Neuronal stem cell (in vitro differentiated cells): ENCODE data around the gene PTPRU.

Source experiments
- DNase-seq: peaks from one replicate; pipeline ENCODE4 v3.0.0-alpha.2; 2013; ENCODE audit warnings: low spot score
- H2AFZ ChIP-seq: one replicate; pipeline ENCODE4 v1.6.1; 2013; ENCODE audit warnings: mild to moderate bottlenecking, low read length, inconsistent platforms
- H2AK5ac ChIP-seq: 2 replicates; pipeline ENCODE4 v1.6.1; 2013; ENCODE audit warnings: low read depth, mild to moderate bottlenecking, inconsistent platforms, low read length, moderate library complexity, mixed read lengths
- H2BK120ac ChIP-seq: 2 replicates; pipeline ENCODE4 v1.6.1; 2013; ENCODE audit warnings: low read depth, mild to moderate bottlenecking, inconsistent platforms, low read length, moderate library complexity, mixed read lengths
- H2BK12ac ChIP-seq: one replicate; pipeline ENCODE4 v1.6.1; 2013; ENCODE audit warnings: low read length, inconsistent platforms
- H2BK15ac ChIP-seq: 2 replicates; pipeline ENCODE4 v1.6.1; 2013; ENCODE audit warnings: mild to moderate bottlenecking, low read length, inconsistent platforms, mixed read lengths
- H2BK5ac ChIP-seq: one replicate; pipeline ENCODE4 v1.6.1; 2013; ENCODE audit warnings: inconsistent platforms, mild to moderate bottlenecking, low read length, moderate library complexity
- H3K14ac ChIP-seq: one replicate; pipeline ENCODE4 v1.6.1; 2013; ENCODE audit warnings: low read length, inconsistent platforms
- H3K18ac ChIP-seq: 2 replicates; pipeline ENCODE4 v1.6.1; 2013; ENCODE audit warnings: low read length, inconsistent platforms
- H3K23ac ChIP-seq: 2 replicates; pipeline ENCODE4 v1.6.1; 2013; ENCODE audit warnings: low read depth, mild to moderate bottlenecking, mixed read lengths, low read length, inconsistent platforms; ENCODE audit not compliant: poor library complexity
- H3K27ac ChIP-seq: replicated peaks from 3 replicates; pipeline ENCODE4 v1.5.1; 2013; ENCODE audit warnings: low read length, inconsistent platforms
- H3K27me3 ChIP-seq, 3 experiments: 2 replicates each; pipeline ENCODE4 v1.6.1; 2013; ENCODE audit warnings: low read length in 3 of 3, mild to moderate bottlenecking in 2 of 3, inconsistent platforms in 1 of 3, low read depth in 1 of 3, mixed read lengths in 1 of 3, moderate library complexity in 1 of 3; ENCODE audit not compliant: control insufficient read depth in 3 of 3, insufficient read depth in 3 of 3
- H3K36me3 ChIP-seq, 2 donors: replicated peaks in 1 of 2; 2 replicates each; pipeline ENCODE4 v1.6.1; 2013; ENCODE audit warnings: low read length in 2 of 2; ENCODE audit not compliant: control insufficient read depth in 2 of 2, insufficient read depth in 2 of 2
- H3K4ac ChIP-seq: 2 replicates; pipeline ENCODE4 v1.6.1; 2013; ENCODE audit warnings: inconsistent platforms, mild to moderate bottlenecking, low read length, moderate library complexity
- H3K4me1 ChIP-seq, 2 donors: 1 replicate in 1 of 2; 2 replicates in 1 of 2; pipeline ENCODE4 v1.6.1; 2013; ENCODE audit warnings: low read length in 2 of 2, low read depth in 1 of 2; ENCODE audit not compliant: control insufficient read depth in 2 of 2, insufficient read depth in 1 of 2
- H3K4me2 ChIP-seq: one replicate; pipeline ENCODE4 v1.6.1; 2013; ENCODE audit warnings: mild to moderate bottlenecking, low read length, inconsistent platforms; ENCODE audit not compliant: insufficient read depth, poor library complexity, severe bottlenecking
- H3K4me3 ChIP-seq, 2 donors: 2 replicates each; pipeline ENCODE4 v1.5.1; 2013; ENCODE audit warnings: low read length in 2 of 2, mild to moderate bottlenecking in 2 of 2, inconsistent platforms in 1 of 2, moderate library complexity in 1 of 2
- H3K79me1 ChIP-seq: one replicate; pipeline ENCODE4 v1.6.1; 2013; ENCODE audit warnings: low read depth, mild to moderate bottlenecking, inconsistent platforms, low read length, moderate library complexity
- H3K9ac ChIP-seq: one replicate; pipeline ENCODE4 v1.6.1; 2013; ENCODE audit warnings: mild to moderate bottlenecking, low read depth, low read length, inconsistent platforms; ENCODE audit not compliant: poor library complexity
- H3K9me3 ChIP-seq, 2 donors: replicated peaks in 1 of 2; 2 replicates each; pipeline versions ENCODE3 to v1.6.1; 2013; ENCODE audit warnings: low read length in 2 of 2, mild to moderate bottlenecking in 2 of 2, inconsistent platforms in 1 of 2, low read depth in 1 of 2, mixed read lengths in 1 of 2, moderate library complexity in 1 of 2; ENCODE audit not compliant: control insufficient read depth in 2 of 2, insufficient read depth in 1 of 2
- H4K8ac ChIP-seq: one replicate; pipeline ENCODE4 v1.6.1; 2013; ENCODE audit warnings: low read depth, mild to moderate bottlenecking, inconsistent platforms, low read length, moderate library complexity
- H4K91ac ChIP-seq: one replicate; pipeline ENCODE4 v1.6.1; 2013; ENCODE audit warnings: low read length, low read depth, mild to moderate bottlenecking, inconsistent platforms; ENCODE audit not compliant: poor library complexity
- WGBS, 2 donors: extraction: QIAGEN DNeasy Blood & Tissue Kit; methylation state at CpG; one replicate each; pipeline ENCODE4 v1.1.7; 2013; ENCODE audit warnings: missing lambda C conversion rate in 2 of 2, mixed read lengths in 1 of 2; ENCODE audit not compliant: insufficient read length in 2 of 2, insufficient replicate concordance in 1 of 2; ENCODE audit errors: extremely low coverage in 2 of 2; 5-methylcytosine and 5-hydroxymethylcytosine counted together

Gene PTPRU

GRCh38 chr1:29236712-29237128, 398 bp downstream of the PTPRU start:
- Histone ChIP-seq H2AFZ (peak overlapping the region; percentile 80), H3K9ac (peak overlapping the region; percentile 94), H4K8ac (no peak overlapping the region), H3K27me3 (peaks cover 8 to 72% (median 40%) of the 10 kb centered on the region in 3 experiments), H3K18ac (peak overlapping the region; percentile 92), H3K4me3 (peak overlapping the region; percentile 46 to 93), H2BK12ac (peak overlapping the region; percentile 84), H3K23ac (peak overlapping the region; percentile 92), H3K27ac (no peak overlapping the region), H3K4me1 (peaks cover 23 to 31% of the 10 kb centered on the region in 2 donors), H2BK120ac (no peak overlapping the region), H3K9me3 (peaks cover 0 to 6% of the 10 kb centered on the region in 2 donors), H3K36me3 (no peaks in the 10 kb centered on the region), H3K14ac (peak overlapping the region; percentile 32), H2AK5ac (peak overlapping the region; percentile 36), H3K4me2 (peak overlapping the region; percentile 98), H2BK15ac (peak overlapping the region; percentile 89), H4K91ac (no peak overlapping the region), H2BK5ac (no peak overlapping the region), H3K4ac (peak overlapping the region; percentile 87), H3K79me1 (peaks cover 3% of the 10 kb centered on the region)
- no peak for DNase-seq
- WGBS, 2 donors, result no CpG with 5 or more reads among the region's 30 CpGs

- peaks cover 23 to 31% of the 10 kb centered on the region in 2 donors for H3K4me1 ChIP-seq
- H3K9ac ChIP-seq, result peak overlapping the region; percentile 92
- H3K14ac ChIP-seq, result peak overlapping the region; percentile 99
- H4K91ac ChIP-seq, result no peak overlapping the region
- WGBS, 2 donors, result no CpG with 5 or more reads among the region's 79 CpGs
- peak overlapping the region; percentile 21 for H4K8ac ChIP-seq
- peak overlapping the region; percentile 33 for H2BK12ac ChIP-seq
- H2BK5ac ChIP-seq, result no peak overlapping the region
- H3K79me1 ChIP-seq, result peaks cover 3% of the 10 kb centered on the region
- no peak overlapping the region for H2BK120ac ChIP-seq
- H3K27ac ChIP-seq, result no peak overlapping the region
- peak overlapping the region; percentile 46 to 93 for H3K4me3 ChIP-seq
- peak overlapping the region; percentile 86 for H3K23ac ChIP-seq
- H3K36me3 ChIP-seq, result no peaks in the 10 kb centered on the region
- H3K4me2 ChIP-seq, result peak overlapping the region; percentile 98
- peak overlapping the region; percentile 74 for H2AFZ ChIP-seq
- peak overlapping the region; percentile 56 for H2BK15ac ChIP-seq
- peaks cover 8 to 71% (median 40%) of the 10 kb centered on the region in 3 experiments for H3K27me3 ChIP-seq
- H3K18ac ChIP-seq, result peak overlapping the region; percentile 91
- peak overlapping the region; percentile 15 for H2AK5ac ChIP-seq
- H3K4ac ChIP-seq, result peak overlapping the region; percentile 58
- peaks cover 0 to 6% of the 10 kb centered on the region in 2 donors for H3K9me3 ChIP-seq
- DNase-seq, result no peak
These were observed 953 bp downstream of the PTPRU start for GRCh38 chr1:29237129-29237821.

- H3K79me1 ChIP-seq, result peaks cover 3% of the 10 kb centered on the region
- no peak overlapping the region for H4K91ac ChIP-seq
- H2AFZ ChIP-seq, result peak overlapping the region; percentile 88
- WGBS, 2 donors, result no CpG with 5 or more reads among the region's 93 CpGs
- H2BK15ac ChIP-seq, result peak overlapping the region; percentile 56
- H3K4me3 ChIP-seq, result peak overlapping the region; percentile 35 to 93
- no peak overlapping the region for H4K8ac ChIP-seq
- H3K23ac ChIP-seq, result peak overlapping the region; percentile 69
- H3K4ac ChIP-seq, result no peak overlapping the region
- peak overlapping the region; percentile 24 for H2BK12ac ChIP-seq
- H3K27ac ChIP-seq, result no peak overlapping the region
- no peak overlapping the region for H3K14ac ChIP-seq
- peaks cover 23 to 31% of the 10 kb centered on the region in 2 donors for H3K4me1 ChIP-seq
- no peaks in the 10 kb centered on the region for H3K36me3 ChIP-seq
- peaks cover 8 to 63% (median 40%) of the 10 kb centered on the region in 3 experiments for H3K27me3 ChIP-seq
- peak overlapping the region; percentile 98 for H3K4me2 ChIP-seq
- H3K9me3 ChIP-seq, result peaks cover 0 to 6% of the 10 kb centered on the region in 2 donors
- H2AK5ac ChIP-seq, result peak overlapping the region; percentile 39
- H3K9ac ChIP-seq, result peak overlapping the region; percentile 38
- H2BK120ac ChIP-seq, result peak overlapping the region; percentile 9
- no peak overlapping the region for H2BK5ac ChIP-seq
- peak overlapping the region; percentile 80 for H3K18ac ChIP-seq
- DNase-seq, result no peak
These were observed 1.7 kb downstream of the PTPRU start for GRCh38 chr1:29237852-29238619.

GRCh38 chr1:29238620-29239002, 2.3 kb downstream of the PTPRU start:
- H3K4me3 ChIP-seq, result peak overlapping the region in 1 of 2 donors; percentile 35
- peaks cover 0 to 6% of the 10 kb centered on the region in 2 donors for H3K9me3 ChIP-seq
- peaks cover 23 to 34% of the 10 kb centered on the region in 2 donors for H3K4me1 ChIP-seq
- no peak overlapping the region for H2BK5ac ChIP-seq
- H4K91ac ChIP-seq, result no peak overlapping the region
- H3K4me2 ChIP-seq, result peak overlapping the region; percentile 98
- H3K14ac ChIP-seq, result no peak overlapping the region
- H3K18ac ChIP-seq, result peak overlapping the region; percentile 54
- WGBS, 2 donors, result no CpG with 5 or more reads among the region's 11 CpGs
- no peaks in the 10 kb centered on the region for H3K36me3 ChIP-seq
- H4K8ac ChIP-seq, result no peak overlapping the region
- DNase-seq, result no peak
- H3K27me3 ChIP-seq, result peaks cover 8 to 60% (median 40%) of the 10 kb centered on the region in 3 experiments
- H2AK5ac ChIP-seq, result peak overlapping the region; percentile 39
- H2AFZ ChIP-seq, result peak overlapping the region; percentile 88
- H3K9ac ChIP-seq, result no peak overlapping the region
- H3K27ac ChIP-seq, result no peak overlapping the region
- no peak overlapping the region for H3K4ac ChIP-seq
- peaks cover 3% of the 10 kb centered on the region for H3K79me1 ChIP-seq
- no peak overlapping the region for H3K23ac ChIP-seq
- no peak overlapping the region for H2BK15ac ChIP-seq
- no peak overlapping the region for H2BK12ac ChIP-seq
- H2BK120ac ChIP-seq, result peak overlapping the region; percentile 9
